ENCODE results near the gene ZCCHC7. TPM values are rescaled to one million over a fixed set of nuclear protein-coding genes. Genes with fewer than 3 reads are reported as not detected.
"Not testable (repeated sequence)": the region's sequence is repeated elsewhere in the genome, so short reads cannot be mapped to it uniquely, and the experiment has no call there.

The ZCCHC7 gene
- total RNA-seq, 3 donors from 2014 or later (not counting 1 experiment from before 2014, with no cell fraction given) = 42.4 to 43.2 (median 42.8) TPM

GRCh38 chr9:37301854-37302172 lies 181.4 kb downstream of the ZCCHC7 start:
- no peaks in the 10 kb centered on the region for H3K9me3 ChIP-seq (ENCODE audit: control insufficient read depth, insufficient read depth, low read length)
- H3K36me3 ChIP-seq (ENCODE audit: control insufficient read depth, insufficient read depth, low read length) = peaks cover 4% of the 10 kb centered on the region
- peaks cover 33% of the 10 kb centered on the region for H3K4me1 ChIP-seq (ENCODE audit: control insufficient read depth, insufficient read depth, low read length)
- peak overlapping the region; percentile 77 for H3K4me3 Mint-ChIP-seq
- H3K4me3 ChIP-seq (ENCODE audit: low read length) = no peak overlapping the region
- no CpG with 5 or more reads among the region's 1 CpG for WGBS (ENCODE audit: insufficient coverage)
- H3K27me3 Mint-ChIP-seq (ENCODE audit: low read depth in 2 of 2) = no peaks in the 10 kb centered on the region
- no peak for TF ChIP-seq CTCF (IDR thresholded peaks at IDR 0.05)
- ATAC-seq (no peak), DNase-seq (no peak)
- H3K36me3 Mint-ChIP-seq = no peaks in the 10 kb centered on the region
- H3K4me1 Mint-ChIP-seq = peaks cover 53 to 62% of the 10 kb centered on the region in 2 donors
- intact Hi-C loops (cut with micrococcal nuclease) = loop anchor here (5.0 kb wide), 3 partner anchors 90 to 220 kb away; partner anchors contain the start of gene ZCCHC7
- H3K27me3 ChIP-seq (ENCODE audit: control insufficient read depth, insufficient read depth, low read length) = no peaks in the 10 kb centered on the region
- peak overlapping the region; percentile 76 to 80 for H3K27ac Mint-ChIP-seq
- H3K9me3 Mint-ChIP-seq = no peaks in the 10 kb centered on the region
- peak overlapping the region; percentile 47 for H3K27ac ChIP-seq (ENCODE audit: low read length)

- ATAC-seq = peak; percentile 80 to 92 (median 87)
- WGBS (ENCODE audit: insufficient coverage) = 0% methylated on average over 2 of the region's 3 CpGs
These were observed 181.9 kb downstream of the ZCCHC7 start for GRCh38 chr9:37302277-37302676.

GRCh38 chr9:37303272-37303671 lies 182.9 kb downstream of the ZCCHC7 start:
- not testable (repeated sequence) for H3K36me3 ChIP-seq (ENCODE audit: control insufficient read depth, insufficient read depth, low read length); H3K27me3 Mint-ChIP-seq (ENCODE audit: low read depth in 2 of 2); DNase-seq; H3K36me3 Mint-ChIP-seq; H3K27me3 ChIP-seq (ENCODE audit: control insufficient read depth, insufficient read depth, low read length); H3K9me3 Mint-ChIP-seq; H3K4me3 ChIP-seq (ENCODE audit: low read length); H3K9me3 ChIP-seq (ENCODE audit: control insufficient read depth, insufficient read depth, low read length)
- Mint-ChIP-seq H3K4me1 (peaks cover 53 to 62% of the 10 kb centered on the region in 2 donors), H3K4me3 (peak overlapping the region; percentile 77), H3K27ac (peak overlapping the region in 1 of 2 donors; percentile 80)
- H3K4me1 ChIP-seq (ENCODE audit: control insufficient read depth, insufficient read depth, low read length) = peaks cover 33% of the 10 kb centered on the region
- H3K27ac ChIP-seq (ENCODE audit: low read length) = peak overlapping the region; percentile 61
- ATAC-seq = peak in 1 of 3 donors; percentile 14
- intact Hi-C loops (cut with micrococcal nuclease) = loop anchor here (5.0 kb wide), 3 partner anchors 91 to 221 kb away; partner anchors contain the start of gene ZCCHC7
- 67% methylated on average over 9 of the region's 11 CpGs for WGBS (ENCODE audit: insufficient coverage)

More at GRCh38 chr9:37302277-37302676, 181.9 kb downstream of the ZCCHC7 start:
- no peak for TF ChIP-seq CTCF (IDR thresholded peaks at IDR 0.05)
- H3K27me3 ChIP-seq (ENCODE audit: control insufficient read depth, insufficient read depth, low read length) = no peaks in the 10 kb centered on the region
- DNase-seq = peak in 1 of 2 donors; percentile 74
- H3K36me3 ChIP-seq (ENCODE audit: control insufficient read depth, insufficient read depth, low read length) = peaks cover 7% of the 10 kb centered on the region
- no peak overlapping the region for H3K4me3 ChIP-seq (ENCODE audit: low read length)
- no peaks in the 10 kb centered on the region for H3K9me3 ChIP-seq (ENCODE audit: control insufficient read depth, insufficient read depth, low read length)
- Mint-ChIP-seq H3K27ac (peak overlapping the region; percentile 76 to 80), H3K4me1 (peaks cover 53 to 62% of the 10 kb centered on the region in 2 donors), H3K4me3 (peak overlapping the region; percentile 77), H3K9me3 (no peaks in the 10 kb centered on the region), H3K27me3 (ENCODE audit: low read depth in 2 of 2) (no peaks in the 10 kb centered on the region), H3K36me3 (no peaks in the 10 kb centered on the region)
- peaks cover 33% of the 10 kb centered on the region for H3K4me1 ChIP-seq (ENCODE audit: control insufficient read depth, insufficient read depth, low read length)
- intact Hi-C loops (cut with micrococcal nuclease) = loop anchor here (5.0 kb wide), 3 partner anchors 90 to 220 kb away; partner anchors contain the start of gene ZCCHC7
- H3K27ac ChIP-seq (ENCODE audit: low read length) = peak overlapping the region; percentile 61

- peak in 1 of 2 donors; percentile 38 for DNase-seq
- Histone ChIP-seq H3K4me1 (ENCODE audit: control insufficient read depth, insufficient read depth, low read length) (peaks cover 7% of the 10 kb centered on the region), H3K27me3 (ENCODE audit: control insufficient read depth, insufficient read depth, low read length) (no peaks in the 10 kb centered on the region), H3K27ac (ENCODE audit: low read length) (no peak overlapping the region), H3K36me3 (ENCODE audit: control insufficient read depth, insufficient read depth, low read length) (peaks cover 22% of the 10 kb centered on the region), H3K9me3 (ENCODE audit: control insufficient read depth, insufficient read depth, low read length) (no peaks in the 10 kb centered on the region), H3K4me3 (ENCODE audit: low read length) (no peak overlapping the region)
- Mint-ChIP-seq H3K27me3 (ENCODE audit: low read depth in 2 of 2) (no peaks in the 10 kb centered on the region), H3K4me3 (no peak overlapping the region), H3K4me1 (peaks cover 16% of the 10 kb centered on the region in 2 donors), H3K36me3 (no peaks in the 10 kb centered on the region), H3K27ac (no peak overlapping the region), H3K9me3 (no peaks in the 10 kb centered on the region)
- no peak for ATAC-seq
- no peak for TF ChIP-seq CTCF (IDR thresholded peaks at IDR 0.05)
- intact Hi-C loops (cut with micrococcal nuclease) = no loop called here
- 89% methylated on average over 3 of the region's 3 CpGs for WGBS (ENCODE audit: insufficient coverage)
These were observed 188.8 kb downstream of the ZCCHC7 start for GRCh38 chr9:37309136-37309535.
